Activated T-cell treated with anti-CD3 and anti-CD28 coated beads, Interleukin-2, amount 50 U/mL, for 24 hours (primary cell): ENCODE results near the gene LOXHD1.

ENCODE experiments used
- DNase-seq: peaks from one replicate; pipeline ENCODE4 v3.0.0-alpha.2; 2020
- H3K27ac Mint-ChIP-seq: 2 replicates; pipeline ENCODE4 v1.8.0; 2020; ENCODE audit warnings: mild to moderate bottlenecking, mixed read lengths
- H3K27me3 Mint-ChIP-seq: 2 replicates; pipeline ENCODE4 v1.8.0; 2020; ENCODE audit warnings: mixed read lengths
- H3K36me3 Mint-ChIP-seq: 2 replicates; pipeline ENCODE4 v1.8.0; 2020; ENCODE audit warnings: low read depth, mixed read lengths
- H3K4me1 Mint-ChIP-seq: 2 replicates; pipeline ENCODE4 v1.8.0; 2020; ENCODE audit warnings: low read depth, mixed read lengths
- H3K4me3 Mint-ChIP-seq: 2 replicates; pipeline ENCODE4 v1.8.0; 2020; ENCODE audit warnings: mild to moderate bottlenecking, moderate library complexity, mixed read lengths
- H3K9me3 Mint-ChIP-seq: 2 replicates; pipeline ENCODE4 v1.8.0; 2020; ENCODE audit warnings: mixed read lengths

LOXHD1 gene

DNA sequence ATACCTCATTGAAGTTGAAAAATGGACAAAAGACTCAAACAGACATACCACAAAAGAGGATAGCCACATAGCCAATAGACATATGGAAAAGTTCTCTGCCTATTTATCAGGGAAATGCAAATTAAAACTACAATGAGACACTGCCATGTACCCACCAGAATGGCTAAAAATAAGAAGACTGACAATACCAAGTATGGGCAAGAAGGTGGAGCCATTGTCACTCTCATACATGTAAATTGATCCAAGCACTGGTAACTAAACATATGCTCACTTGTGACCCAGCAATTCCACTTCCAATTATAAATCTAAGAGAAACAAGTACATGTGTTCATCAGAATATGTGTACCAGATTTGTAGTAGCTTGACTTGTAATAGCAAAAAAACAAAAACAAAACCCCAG, 4.6 kb downstream of the LOXHD1 start:
- H3K27ac Mint-ChIP-seq, result no peak overlapping the region
- H3K9me3 Mint-ChIP-seq, result no peaks in the 10 kb centered on the region
- no peak for DNase-seq
- H3K27me3 Mint-ChIP-seq, result no peaks in the 10 kb centered on the region
- H3K4me1 Mint-ChIP-seq, result no peaks in the 10 kb centered on the region
- H3K4me3 Mint-ChIP-seq, result no peak overlapping the region
- no peaks in the 10 kb centered on the region for H3K36me3 Mint-ChIP-seq

DNA sequence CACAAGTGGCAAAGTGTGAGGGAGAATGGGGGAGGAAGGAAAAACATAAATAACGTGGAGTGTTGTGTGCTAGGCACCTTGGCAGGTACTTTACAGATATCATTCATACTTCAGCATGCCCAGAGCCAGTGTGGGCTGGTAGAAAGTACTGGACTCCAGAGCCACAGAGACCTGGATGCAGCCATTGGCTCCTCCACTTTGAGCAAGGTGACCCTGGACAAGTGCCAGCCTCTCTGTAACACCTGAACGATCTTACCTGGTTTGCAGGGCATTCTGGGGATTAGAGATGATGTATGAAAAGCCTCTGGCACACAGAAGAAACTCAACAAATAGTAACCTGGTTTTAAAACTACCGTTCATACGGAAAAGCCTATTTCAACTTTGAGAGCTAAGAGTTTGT, 6.3 kb downstream of the LOXHD1 start:
- Mint-ChIP-seq H3K4me1 (no peaks in the 10 kb centered on the region), H3K27ac (no peak overlapping the region), H3K9me3 (no peaks in the 10 kb centered on the region), H3K27me3 (no peaks in the 10 kb centered on the region), H3K36me3 (no peaks in the 10 kb centered on the region), H3K4me3 (no peak overlapping the region)
- DNase-seq, result no peak

GRCh38 chr18:46649071-46649862, 7.8 kb downstream of the LOXHD1 start:
- no peak for DNase-seq
- Mint-ChIP-seq H3K27me3 (no peaks in the 10 kb centered on the region), H3K36me3 (no peaks in the 10 kb centered on the region), H3K9me3 (no peaks in the 10 kb centered on the region), H3K4me1 (no peaks in the 10 kb centered on the region), H3K27ac (no peak overlapping the region), H3K4me3 (no peak overlapping the region)

DNA sequence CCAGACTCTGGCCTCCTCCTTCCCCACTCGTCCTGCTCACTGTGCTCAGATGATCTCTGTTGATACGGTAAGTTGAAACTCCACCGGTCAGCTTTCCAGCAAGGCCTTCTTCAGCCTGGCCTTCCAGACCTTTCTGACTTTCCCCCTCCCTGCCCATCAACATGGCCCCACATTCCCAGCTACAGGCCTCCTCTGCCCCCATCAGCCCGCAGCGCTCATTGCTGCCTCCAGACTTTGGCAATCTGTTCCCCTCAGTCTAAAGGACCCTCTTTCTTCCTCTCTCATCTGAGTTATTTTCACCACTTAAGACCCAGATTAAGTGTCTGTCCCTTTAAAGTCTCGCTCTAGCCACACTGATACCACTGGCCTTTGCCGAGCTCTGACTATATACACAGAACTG, 10.6 kb downstream of the LOXHD1 start:
- no peaks in the 10 kb centered on the region for H3K27me3 Mint-ChIP-seq
- H3K4me1 Mint-ChIP-seq, result no peaks in the 10 kb centered on the region
- no peak overlapping the region for H3K27ac Mint-ChIP-seq

GRCh38 chr18:46642561-46642960, 14.5 kb downstream of the LOXHD1 start:
- no peaks in the 10 kb centered on the region for H3K27me3 Mint-ChIP-seq
- H3K4me3 Mint-ChIP-seq, result no peak overlapping the region
- no peaks in the 10 kb centered on the region for H3K36me3 Mint-ChIP-seq
- no peak overlapping the region for H3K27ac Mint-ChIP-seq
- H3K9me3 Mint-ChIP-seq, result no peaks in the 10 kb centered on the region
- no peak for DNase-seq
- no peaks in the 10 kb centered on the region for H3K4me1 Mint-ChIP-seq

More for the DNA sequence above, 10.6 kb downstream of the LOXHD1 start:
- no peak for DNase-seq
- no peaks in the 10 kb centered on the region for H3K9me3 Mint-ChIP-seq
- no peak overlapping the region for H3K4me3 Mint-ChIP-seq
- no peaks in the 10 kb centered on the region for H3K36me3 Mint-ChIP-seq

DNA sequence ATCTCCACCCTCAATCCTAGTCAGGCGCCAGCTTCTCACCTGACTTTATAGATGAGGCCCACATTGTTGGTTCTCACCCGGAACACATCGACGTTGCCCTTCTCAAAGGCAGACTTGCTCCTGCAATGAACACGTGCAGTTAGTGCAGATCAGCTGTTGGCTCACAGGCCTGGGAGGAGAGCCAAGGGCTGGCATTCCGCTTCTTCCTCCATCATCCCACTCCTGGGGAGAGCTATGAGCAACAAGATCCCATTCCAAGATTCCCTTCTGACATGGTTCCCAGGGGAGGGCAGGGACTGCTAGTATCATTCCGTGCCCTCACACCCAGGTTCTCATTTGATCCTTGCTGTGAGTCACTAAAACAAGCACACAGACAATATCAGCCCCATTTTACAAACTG, 15.1 kb downstream of the LOXHD1 start:
- no peaks in the 10 kb centered on the region for H3K36me3 Mint-ChIP-seq
- DNase-seq, result no peak
- no peak overlapping the region for H3K27ac Mint-ChIP-seq

DNA sequence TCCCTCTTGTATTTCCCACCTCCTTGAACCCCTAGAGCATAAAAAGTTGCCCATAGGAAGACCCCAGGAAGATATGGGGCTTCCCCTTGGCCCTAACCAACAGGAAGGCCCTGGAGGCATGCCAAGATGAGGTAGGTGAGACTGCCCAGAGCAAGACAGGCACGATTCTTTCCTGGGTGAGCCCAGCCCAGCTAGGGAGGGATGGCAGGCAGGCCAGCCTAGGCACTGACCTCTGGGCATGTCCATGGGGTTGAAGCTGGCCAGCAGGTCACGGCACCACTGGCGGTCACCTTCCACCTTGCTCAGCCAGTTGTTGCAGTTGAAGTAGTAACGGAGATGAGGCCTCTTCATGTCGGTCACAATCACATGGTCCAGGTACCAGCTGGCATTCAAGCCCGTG, 17.6 kb downstream of the LOXHD1 start:
- no peak overlapping the region for H3K4me3 Mint-ChIP-seq
- no peak overlapping the region for H3K27ac Mint-ChIP-seq
- H3K4me1 Mint-ChIP-seq, result no peaks in the 10 kb centered on the region
- H3K36me3 Mint-ChIP-seq, result no peaks in the 10 kb centered on the region
- no peaks in the 10 kb centered on the region for H3K9me3 Mint-ChIP-seq
- H3K27me3 Mint-ChIP-seq, result no peaks in the 10 kb centered on the region
- no peak for DNase-seq

More for the DNA sequence above, 15.1 kb downstream of the LOXHD1 start:
- Mint-ChIP-seq H3K27me3 (no peaks in the 10 kb centered on the region), H3K4me1 (no peaks in the 10 kb centered on the region), H3K9me3 (no peaks in the 10 kb centered on the region), H3K4me3 (no peak overlapping the region)

DNA sequence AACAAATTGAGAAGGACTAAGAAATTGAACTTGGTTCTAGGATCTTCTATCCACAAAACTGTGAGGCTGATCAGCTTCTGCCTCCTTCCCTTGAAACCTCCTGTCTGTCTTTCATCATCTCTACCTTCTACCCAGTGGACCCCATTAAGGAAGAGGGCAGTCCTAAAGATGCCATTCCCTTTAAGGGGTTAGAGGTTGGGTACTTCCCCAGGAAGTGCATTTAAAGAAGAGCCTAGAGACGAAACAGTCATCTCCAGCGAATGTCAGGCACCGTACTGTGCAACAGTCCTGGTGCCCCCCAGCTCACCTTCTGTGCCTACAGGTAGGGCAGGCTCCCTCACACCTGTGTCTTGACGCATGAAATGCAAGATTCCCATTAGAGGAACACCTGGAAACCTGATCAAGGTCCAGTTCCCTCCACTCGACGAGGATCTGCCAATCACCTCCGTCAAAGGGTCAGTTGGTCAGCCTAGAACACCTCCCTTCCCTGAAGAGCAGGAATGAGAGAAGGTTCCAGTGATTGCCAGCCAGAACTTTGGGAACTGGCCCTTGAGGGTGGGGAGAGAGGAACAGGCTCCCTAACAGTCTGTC, 20.9 kb downstream of the LOXHD1 start:
- no peaks in the 10 kb centered on the region for H3K4me1 Mint-ChIP-seq
- no peak for DNase-seq
- no peak overlapping the region for H3K4me3 Mint-ChIP-seq
- no peaks in the 10 kb centered on the region for H3K36me3 Mint-ChIP-seq
- H3K9me3 Mint-ChIP-seq, result no peaks in the 10 kb centered on the region
- H3K27me3 Mint-ChIP-seq, result no peaks in the 10 kb centered on the region
- H3K27ac Mint-ChIP-seq, result no peak overlapping the region

DNA sequence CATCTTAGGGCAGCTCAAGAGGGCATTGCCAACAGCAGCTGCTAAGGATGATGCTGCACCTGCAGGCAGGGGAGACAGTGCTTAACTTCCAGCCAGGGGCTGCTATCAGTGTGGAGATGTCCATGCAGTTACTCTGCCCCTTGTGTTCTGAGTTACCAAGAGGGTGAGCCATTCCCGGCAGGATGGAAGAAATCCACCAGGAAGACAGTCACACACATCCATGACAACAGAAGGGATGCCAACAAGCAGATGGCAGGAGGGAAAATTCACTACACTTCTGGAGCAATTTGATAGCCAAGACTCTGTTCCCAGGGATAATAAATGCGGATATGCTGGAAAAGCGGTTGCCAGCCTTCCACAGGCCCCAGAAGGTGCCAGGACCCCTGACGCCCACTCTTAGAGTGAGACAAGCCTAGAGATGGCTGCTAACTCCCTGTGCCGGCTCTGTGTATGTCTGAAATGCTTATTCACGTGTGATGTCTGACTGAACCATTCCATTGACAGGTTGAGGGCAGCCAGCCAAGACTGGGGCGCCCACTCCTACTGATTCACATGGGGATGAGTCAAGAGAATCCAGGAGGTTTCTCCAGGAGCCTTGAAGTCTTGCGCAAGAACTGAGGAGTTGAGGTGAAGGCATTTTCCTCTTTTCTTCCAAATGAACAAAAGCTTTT, 24.5 kb downstream of the LOXHD1 start:
- no peaks in the 10 kb centered on the region for H3K9me3 Mint-ChIP-seq
- peaks cover 7% of the 10 kb centered on the region for H3K4me1 Mint-ChIP-seq
- H3K27me3 Mint-ChIP-seq, result no peaks in the 10 kb centered on the region
- DNase-seq, result no peak
- no peak overlapping the region for H3K27ac Mint-ChIP-seq
- no peak overlapping the region for H3K4me3 Mint-ChIP-seq
- H3K36me3 Mint-ChIP-seq, result no peaks in the 10 kb centered on the region

DNA sequence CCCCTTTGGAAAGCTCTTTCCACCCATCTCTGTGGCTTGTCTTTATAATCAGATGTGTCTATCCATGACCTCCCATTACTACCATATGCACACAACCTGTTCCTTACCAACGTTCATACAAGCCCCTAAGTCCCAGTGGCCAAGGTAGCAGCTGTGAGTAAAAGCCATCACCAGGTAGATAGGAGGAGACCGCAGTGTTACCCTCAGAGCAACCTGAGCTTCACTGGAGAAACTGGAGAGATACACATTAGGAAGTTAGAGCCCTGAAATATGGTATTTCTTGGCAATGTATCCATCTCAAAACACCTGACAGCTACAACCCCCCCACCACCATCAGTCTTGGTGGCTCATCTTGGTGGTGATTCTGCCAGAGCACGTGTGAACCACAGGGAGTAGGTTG, 26.0 kb downstream of the LOXHD1 start:
- Mint-ChIP-seq H3K27me3 (no peaks in the 10 kb centered on the region), H3K9me3 (no peaks in the 10 kb centered on the region), H3K4me3 (no peak overlapping the region), H3K27ac (no peak overlapping the region), H3K4me1 (peaks cover 7% of the 10 kb centered on the region), H3K36me3 (no peaks in the 10 kb centered on the region)
- no peak for DNase-seq

GRCh38 chr18:46630160-46630559, 26.9 kb downstream of the LOXHD1 start:
- no peaks in the 10 kb centered on the region for H3K9me3 Mint-ChIP-seq
- H3K27ac Mint-ChIP-seq, result peak overlapping the region; percentile 18
- DNase-seq, result no peak
- no peak overlapping the region for H3K4me3 Mint-ChIP-seq
- no peaks in the 10 kb centered on the region for H3K27me3 Mint-ChIP-seq
- H3K4me1 Mint-ChIP-seq, result peaks cover 7% of the 10 kb centered on the region
- H3K36me3 Mint-ChIP-seq, result no peaks in the 10 kb centered on the region

GRCh38 chr18:46629361-46629760, 27.7 kb downstream of the LOXHD1 start:
- no peak for DNase-seq
- Mint-ChIP-seq H3K4me1 (peaks cover 11% of the 10 kb centered on the region), H3K27me3 (no peaks in the 10 kb centered on the region), H3K27ac (no peak overlapping the region), H3K9me3 (no peaks in the 10 kb centered on the region), H3K4me3 (no peak overlapping the region), H3K36me3 (no peaks in the 10 kb centered on the region)

DNA sequence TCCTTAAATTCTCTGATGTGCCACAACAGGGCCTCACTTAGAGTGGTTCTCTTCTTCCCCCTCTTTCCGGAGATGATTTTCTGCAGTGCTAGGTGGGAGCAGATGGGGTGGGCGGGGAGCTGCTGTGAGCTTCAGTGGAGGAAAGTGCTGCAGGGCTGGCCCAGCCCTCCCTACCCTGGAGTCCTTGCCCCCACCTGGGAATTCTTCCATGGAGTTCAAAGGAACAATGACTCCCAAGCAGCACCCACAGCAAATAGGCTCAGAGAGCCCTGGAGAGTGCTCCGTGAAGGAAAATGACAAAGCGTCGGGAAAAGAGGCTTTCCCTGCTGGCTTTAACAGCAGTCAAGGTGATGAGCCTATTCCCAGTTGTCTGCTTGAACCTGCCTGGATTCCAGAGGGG, 28.8 kb downstream of the LOXHD1 start:
- Mint-ChIP-seq H3K36me3 (no peaks in the 10 kb centered on the region), H3K4me3 (no peak overlapping the region), H3K27ac (no peak overlapping the region), H3K9me3 (no peaks in the 10 kb centered on the region), H3K27me3 (no peaks in the 10 kb centered on the region), H3K4me1 (peaks cover 23% of the 10 kb centered on the region)
- DNase-seq, result no peak

DNA sequence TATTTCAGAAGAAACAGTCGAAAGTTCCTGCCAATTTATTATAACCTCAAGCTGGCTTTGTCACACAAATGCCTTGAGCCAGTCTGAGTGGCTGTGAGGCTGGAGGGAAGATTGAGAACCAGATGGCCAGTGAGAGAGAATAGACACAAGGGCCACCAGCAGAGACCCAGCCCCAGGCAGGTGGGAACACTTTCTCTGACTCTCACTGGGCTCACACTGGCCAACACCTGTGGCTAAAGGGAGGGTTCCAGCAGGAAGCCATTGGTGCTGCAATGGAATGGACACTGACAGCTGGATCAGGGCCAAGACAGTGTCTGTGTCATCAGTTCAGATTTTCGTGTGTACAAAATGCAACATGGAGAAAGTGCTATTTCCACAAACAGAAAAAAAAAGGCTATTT, 29.9 kb downstream of the LOXHD1 start:
- peaks cover 32% of the 10 kb centered on the region for H3K4me1 Mint-ChIP-seq
- H3K27ac Mint-ChIP-seq, result no peak overlapping the region
- H3K36me3 Mint-ChIP-seq, result no peaks in the 10 kb centered on the region
- H3K4me3 Mint-ChIP-seq, result no peak overlapping the region
- DNase-seq, result no peak
- no peaks in the 10 kb centered on the region for H3K27me3 Mint-ChIP-seq
- no peaks in the 10 kb centered on the region for H3K9me3 Mint-ChIP-seq

- no peaks in the 10 kb centered on the region for H3K36me3 Mint-ChIP-seq
- H3K27me3 Mint-ChIP-seq, result no peaks in the 10 kb centered on the region
- H3K9me3 Mint-ChIP-seq, result no peaks in the 10 kb centered on the region
- peaks cover 39% of the 10 kb centered on the region for H3K4me1 Mint-ChIP-seq
- no peak overlapping the region for H3K27ac Mint-ChIP-seq
- no peak overlapping the region for H3K4me3 Mint-ChIP-seq
- DNase-seq, result no peak
Measured at GRCh38 chr18:46625069-46625468, 32.0 kb downstream of the LOXHD1 start.
